GM19372 (cell line): ENCODE results near the gene FMNL2.
"Not testable (repeated sequence)": the region's sequence is repeated elsewhere in the genome, so short reads cannot be mapped to it uniquely, and the experiment has no call there.

Experiments
- ATAC-seq: cut with Tn5 transposase; IDR thresholded peaks from one replicate; pipeline ENCODE4 v1.9.1; 2021; ENCODE audit warnings: mild to moderate bottlenecking, low read depth, moderate library complexity; ENCODE audit not compliant: unreplicated experiment

Gene FMNL2

GRCh38 chr2:152511981-152512380 lies 177.0 kb downstream of the FMNL2 start:
- no peak for ATAC-seq

GRCh38 chr2:152513029-152513428 lies 178.1 kb downstream of the FMNL2 start:
- no peak for ATAC-seq

- no peak for ATAC-seq
These were observed 178.7 kb downstream of the FMNL2 start for GRCh38 chr2:152513681-152514080.

- no peak for ATAC-seq
These were observed 183.1 kb downstream of the FMNL2 start for GRCh38 chr2:152518034-152518433.

- ATAC-seq: no peak
These were observed 183.9 kb downstream of the FMNL2 start for GRCh38 chr2:152518641-152519580.

GRCh38 chr2:152519581-152519952 lies 184.6 kb downstream of the FMNL2 start:
- ATAC-seq: no peak

- no peak for ATAC-seq
These were observed 185.8 kb downstream of the FMNL2 start for GRCh38 chr2:152520759-152521158.

GRCh38 chr2:152522446-152522845 lies 187.5 kb downstream of the FMNL2 start:
- ATAC-seq: not testable (repeated sequence)

- ATAC-seq: no peak
These were observed 188.1 kb downstream of the FMNL2 start for GRCh38 chr2:152523091-152523490.

GRCh38 chr2:152525277-152525838 lies 190.4 kb downstream of the FMNL2 start:
- no peak for ATAC-seq

GRCh38 chr2:152529420-152530115 lies 194.6 kb downstream of the FMNL2 start:
- no peak for ATAC-seq

- ATAC-seq: no peak
These were observed 197.3 kb downstream of the FMNL2 start for GRCh38 chr2:152532241-152532640.

- ATAC-seq: no peak
These were observed 199.6 kb downstream of the FMNL2 start for GRCh38 chr2:152534460-152535135.

GRCh38 chr2:152537081-152537651 lies 202.2 kb downstream of the FMNL2 start:
- ATAC-seq: no peak

GRCh38 chr2:152539424-152539823 lies 204.4 kb downstream of the FMNL2 start:
- no peak for ATAC-seq

- no peak for ATAC-seq
These were observed 206.7 kb downstream of the FMNL2 start for GRCh38 chr2:152541712-152542111.

- no peak for ATAC-seq
These were observed 207.5 kb downstream of the FMNL2 start for GRCh38 chr2:152542337-152542994.

- no peak for ATAC-seq
These were observed 208.1 kb downstream of the FMNL2 start for GRCh38 chr2:152542995-152543481.

GRCh38 chr2:152543717-152544116 lies 208.7 kb downstream of the FMNL2 start:
- ATAC-seq: no peak

- ATAC-seq: no peak
These were observed 209.7 kb downstream of the FMNL2 start for GRCh38 chr2:152544638-152545037.
